Lung (tissue), 12 donors: Measurements from ENCODE around the gene TACC3. TPM values are rescaled to one million over a fixed set of nuclear protein-coding genes. Genes with fewer than 3 reads are reported as not detected.

Experiments
- ATAC-seq: fragments of 200-7000 bp; cut with Tn5 transposase; one replicate; pipeline ENCODE4 v1.9.1; 2020; ENCODE audit warnings: moderate number of reproducible peaks; ENCODE audit not compliant: insufficient read depth, low FRiP score
- DNase-seq, 3 donors: peaks; one replicate each; pipeline ENCODE4 v3.0.0-alpha.2; 2013 to 2017
- H3K27ac ChIP-seq, 2 donors: one replicate each; pipeline ENCODE4 v1.5.1; 2013; ENCODE audit warnings: mild to moderate bottlenecking in 2 of 2, moderate library complexity in 2 of 2, control low read depth in 1 of 2, inconsistent platforms in 1 of 2, low read depth in 1 of 2, low read length in 1 of 2
- H3K27me3 ChIP-seq, 3 donors: one replicate each; pipeline ENCODE4 v1.5.1; 2013; ENCODE audit warnings: low read length in 2 of 3; ENCODE audit not compliant: control insufficient read depth in 3 of 3, insufficient read depth in 3 of 3
- H3K36me3 ChIP-seq, 4 donors: one replicate each; pipeline ENCODE4 v1.5.1; 2013; ENCODE audit warnings: low read length in 4 of 4, mild to moderate bottlenecking in 1 of 4, moderate library complexity in 1 of 4; ENCODE audit not compliant: control insufficient read depth in 4 of 4, insufficient read depth in 4 of 4
- H3K4me1 ChIP-seq, 5 donors: one replicate each; pipeline ENCODE4 v1.5.1; 2013; ENCODE audit warnings: low read length in 5 of 5, mild to moderate bottlenecking in 2 of 5, moderate library complexity in 1 of 5; ENCODE audit not compliant: control insufficient read depth in 5 of 5, insufficient read depth in 5 of 5
- H3K4me3 ChIP-seq: one replicate; pipeline ENCODE4 v1.5.1; 2013; ENCODE audit warnings: mild to moderate bottlenecking, control low read depth, moderate library complexity
- H3K9ac ChIP-seq, 2 donors: one replicate each; pipeline ENCODE4 v1.5.1; 2013; ENCODE audit warnings: low read length in 2 of 2, control low read depth in 1 of 2; ENCODE audit not compliant: insufficient read depth in 1 of 2
- H3K9me3 ChIP-seq, 4 donors: one replicate each; pipeline ENCODE4 v1.5.1; 2013; ENCODE audit warnings: low read length in 3 of 4, mild to moderate bottlenecking in 1 of 4, moderate library complexity in 1 of 4; ENCODE audit not compliant: control insufficient read depth in 4 of 4, insufficient read depth in 3 of 4
- CTCF ChIP-seq: IDR thresholded peaks from 2 replicates; pipeline ENCODE4 v1.5.1; 2012; ENCODE audit warnings: mild to moderate bottlenecking; ENCODE audit errors: control extremely low read depth, extremely low read depth
- WGBS, 2 donors: extraction: QIAGEN DNeasy Blood & Tissue Kit; methylation state at CpG; one replicate each; pipeline ENCODE4 v1.1.7; 2013; 5-methylcytosine and 5-hydroxymethylcytosine counted together
- polyA plus RNA-seq, 2 donors: library from polyadenylated mRNA; stranded (reverse); fragments of 200-250 nt; gene quantifications; one replicate each; pipeline ENCODE4 v1.2.1, GENCODE V29; 2013
- total RNA-seq, 2 donors: library from RNA; depleted of rRNA in 1 of 2; stranded (reverse); fragments of >200 nt in 1 of 2; gene quantifications; one replicate each; pipeline ENCODE4 v1.2.1, GENCODE V29; 2014 to 2021
- donor health status: control.
- donor health status: control.
- donor health status: Bipolar disorder and iron deficiency.
- donor health status: healthy.
- donor health status: DM: yes; HTN: yes; CAD: no.

Gene TACC3
- total and polyA plus RNA-seq, 4 donors, result 13.8 to 22.1 (median 18.5) TPM

GRCh38 chr4:1753294-1753696 lies 32.0 kb downstream of the TACC3 start:
- no peaks in the 10 kb centered on the region for H3K9me3 ChIP-seq
- no peak for TF ChIP-seq CTCF
- DNase-seq (no peak), ATAC-seq (no peak)
- no peaks in the 10 kb centered on the region for H3K36me3 ChIP-seq
- H3K9ac ChIP-seq, result no peak overlapping the region
- no peaks in the 10 kb centered on the region for H3K27me3 ChIP-seq
- H3K27ac ChIP-seq, result peak overlapping the region in 1 of 2 donors; percentile 15
- no peak overlapping the region for H3K4me3 ChIP-seq
- WGBS, 2 donors, result 58 to 72% methylated on average over 9 to 10 of the region's 10 CpGs
- H3K4me1 ChIP-seq, result peaks cover 0 to 20% (median 16%) of the 10 kb centered on the region in 5 donors

- WGBS, 2 donors, result 83 to 85% methylated on average over 15 of the region's 15 CpGs
- no peak for DNase-seq
- ATAC-seq, result no peak
- Histone ChIP-seq H3K36me3 (no peaks in the 10 kb centered on the region), H3K27ac (no peak overlapping the region), H3K4me1 (peaks cover 0 to 17% (median 14%) of the 10 kb centered on the region in 5 donors), H3K4me3 (no peak overlapping the region), H3K9me3 (no peaks in the 10 kb centered on the region), H3K9ac (no peak overlapping the region), H3K27me3 (no peaks in the 10 kb centered on the region)
- TF ChIP-seq CTCF, result no peak
Observed at GRCh38 chr4:1753697-1754311, 32.5 kb downstream of the TACC3 start.

- ATAC-seq (no peak), DNase-seq (no peak)
- Histone ChIP-seq H3K27ac (no peak overlapping the region), H3K9ac (no peak overlapping the region), H3K9me3 (no peaks in the 10 kb centered on the region), H3K4me3 (no peak overlapping the region), H3K36me3 (no peaks in the 10 kb centered on the region), H3K4me1 (peaks cover 0 to 17% (median 14%) of the 10 kb centered on the region in 5 donors), H3K27me3 (no peaks in the 10 kb centered on the region)
- WGBS, 2 donors, result 87 to 100% methylated on average over 5 of the region's 5 CpGs
- TF ChIP-seq CTCF, result no peak
Observed at GRCh38 chr4:1754336-1754735, 33.0 kb downstream of the TACC3 start.

- WGBS, 2 donors, result 86 to 90% methylated on average over 17 of the region's 17 CpGs
- no peak for DNase-seq
- no peak overlapping the region for H3K4me3 ChIP-seq
- H3K4me1 ChIP-seq, result peaks cover 0 to 26% (median 17%) of the 10 kb centered on the region in 5 donors
- H3K9ac ChIP-seq, result no peak overlapping the region
- H3K27me3 ChIP-seq, result no peaks in the 10 kb centered on the region
- no peak for TF ChIP-seq CTCF
- no peak overlapping the region for H3K27ac ChIP-seq
- no peaks in the 10 kb centered on the region for H3K36me3 ChIP-seq
- ATAC-seq, result no peak
- no peaks in the 10 kb centered on the region for H3K9me3 ChIP-seq
Observed at GRCh38 chr4:1755297-1755696, 34.0 kb downstream of the TACC3 start.
